ENCODE measurements around the gene PDGFA.

PDGFA gene

GRCh38 chr7:498678-499641 is 20.7 kb downstream of the PDGFA start:
- H3K27ac ChIP-seq (ENCODE audit: low read depth, low read length): no peak overlapping the region
- H3K36me3 ChIP-seq (ENCODE audit: control insufficient read depth, insufficient read depth, low read length): peaks cover 20% of the 10 kb centered on the region
- H3K27me3 ChIP-seq (ENCODE audit: control insufficient read depth, insufficient read depth, low read length): no peaks in the 10 kb centered on the region
- H3K4me1 ChIP-seq (ENCODE audit: control insufficient read depth, insufficient read depth, low read length): peaks cover 2% of the 10 kb centered on the region
- H3K4me3 ChIP-seq (ENCODE audit: low read length): no peak overlapping the region
- H3K9ac ChIP-seq (ENCODE audit: low read length): no peak overlapping the region

- H3K27me3 ChIP-seq (ENCODE audit: control insufficient read depth, insufficient read depth, low read length): no peaks in the 10 kb centered on the region
- no peak overlapping the region for H3K27ac ChIP-seq (ENCODE audit: low read depth, low read length)
- no peak overlapping the region for H3K9ac ChIP-seq (ENCODE audit: low read length)
- no peaks in the 10 kb centered on the region for H3K4me1 ChIP-seq (ENCODE audit: control insufficient read depth, insufficient read depth, low read length)
- peaks cover 20% of the 10 kb centered on the region for H3K36me3 ChIP-seq (ENCODE audit: control insufficient read depth, insufficient read depth, low read length)
- no peak overlapping the region for H3K4me3 ChIP-seq (ENCODE audit: low read length)
Observed at GRCh38 chr7:497946-498655, 21.5 kb downstream of the PDGFA start.

GRCh38 chr7:497346-497745 is 22.3 kb downstream of the PDGFA start:
- Histone ChIP-seq H3K27me3 (ENCODE audit: control insufficient read depth, insufficient read depth, low read length) (no peaks in the 10 kb centered on the region), H3K27ac (ENCODE audit: low read depth, low read length) (no peak overlapping the region), H3K36me3 (ENCODE audit: control insufficient read depth, insufficient read depth, low read length) (peaks cover 20% of the 10 kb centered on the region), H3K9ac (ENCODE audit: low read length) (no peak overlapping the region), H3K4me1 (ENCODE audit: control insufficient read depth, insufficient read depth, low read length) (no peaks in the 10 kb centered on the region), H3K4me3 (ENCODE audit: low read length) (no peak overlapping the region)

GRCh38 chr7:496528-497295 is 22.9 kb downstream of the PDGFA start:
- no peaks in the 10 kb centered on the region for H3K27me3 ChIP-seq (ENCODE audit: control insufficient read depth, insufficient read depth, low read length)
- no peak overlapping the region for H3K9ac ChIP-seq (ENCODE audit: low read length)
- H3K4me3 ChIP-seq (ENCODE audit: low read length): no peak overlapping the region
- no peak overlapping the region for H3K27ac ChIP-seq (ENCODE audit: low read depth, low read length)
- H3K36me3 ChIP-seq (ENCODE audit: control insufficient read depth, insufficient read depth, low read length): peaks cover 20% of the 10 kb centered on the region
- H3K4me1 ChIP-seq (ENCODE audit: control insufficient read depth, insufficient read depth, low read length): no peaks in the 10 kb centered on the region

GRCh38 chr7:495761-496321 is 23.8 kb downstream of the PDGFA start:
- H3K36me3 ChIP-seq (ENCODE audit: control insufficient read depth, insufficient read depth, low read length): peaks cover 15% of the 10 kb centered on the region
- no peak overlapping the region for H3K27ac ChIP-seq (ENCODE audit: low read depth, low read length)
- no peak overlapping the region for H3K4me3 ChIP-seq (ENCODE audit: low read length)
- no peaks in the 10 kb centered on the region for H3K27me3 ChIP-seq (ENCODE audit: control insufficient read depth, insufficient read depth, low read length)
- H3K9ac ChIP-seq (ENCODE audit: low read length): no peak overlapping the region
- H3K4me1 ChIP-seq (ENCODE audit: control insufficient read depth, insufficient read depth, low read length): no peaks in the 10 kb centered on the region

- H3K4me1 ChIP-seq (ENCODE audit: control insufficient read depth, insufficient read depth, low read length): no peaks in the 10 kb centered on the region
- H3K27ac ChIP-seq (ENCODE audit: low read depth, low read length): no peak overlapping the region
- H3K36me3 ChIP-seq (ENCODE audit: control insufficient read depth, insufficient read depth, low read length): peaks cover 11% of the 10 kb centered on the region
- no peak overlapping the region for H3K9ac ChIP-seq (ENCODE audit: low read length)
- H3K4me3 ChIP-seq (ENCODE audit: low read length): no peak overlapping the region
- H3K27me3 ChIP-seq (ENCODE audit: control insufficient read depth, insufficient read depth, low read length): no peaks in the 10 kb centered on the region
Observed at GRCh38 chr7:495326-495725, 24.3 kb downstream of the PDGFA start.

- Histone ChIP-seq H3K4me3 (ENCODE audit: low read length) (no peak overlapping the region), H3K4me1 (ENCODE audit: control insufficient read depth, insufficient read depth, low read length) (no peaks in the 10 kb centered on the region), H3K27ac (ENCODE audit: low read depth, low read length) (no peak overlapping the region), H3K9ac (ENCODE audit: low read length) (no peak overlapping the region), H3K27me3 (ENCODE audit: control insufficient read depth, insufficient read depth, low read length) (no peaks in the 10 kb centered on the region), H3K36me3 (ENCODE audit: control insufficient read depth, insufficient read depth, low read length) (peaks cover 8% of the 10 kb centered on the region)
Observed at GRCh38 chr7:494906-495305, 24.7 kb downstream of the PDGFA start.

GRCh38 chr7:494259-494687 is 25.4 kb downstream of the PDGFA start:
- H3K36me3 ChIP-seq (ENCODE audit: control insufficient read depth, insufficient read depth, low read length): peaks cover 5% of the 10 kb centered on the region
- no peaks in the 10 kb centered on the region for H3K4me1 ChIP-seq (ENCODE audit: control insufficient read depth, insufficient read depth, low read length)
- H3K27ac ChIP-seq (ENCODE audit: low read depth, low read length): no peak overlapping the region
- no peak overlapping the region for H3K9ac ChIP-seq (ENCODE audit: low read length)
- no peaks in the 10 kb centered on the region for H3K27me3 ChIP-seq (ENCODE audit: control insufficient read depth, insufficient read depth, low read length)
- H3K4me3 ChIP-seq (ENCODE audit: low read length): no peak overlapping the region

- H3K27me3 ChIP-seq (ENCODE audit: control insufficient read depth, insufficient read depth, low read length): no peaks in the 10 kb centered on the region
- H3K4me3 ChIP-seq (ENCODE audit: low read length): no peak overlapping the region
- H3K4me1 ChIP-seq (ENCODE audit: control insufficient read depth, insufficient read depth, low read length): no peaks in the 10 kb centered on the region
- no peak overlapping the region for H3K27ac ChIP-seq (ENCODE audit: low read depth, low read length)
- peaks cover 2% of the 10 kb centered on the region for H3K36me3 ChIP-seq (ENCODE audit: control insufficient read depth, insufficient read depth, low read length)
- H3K9ac ChIP-seq (ENCODE audit: low read length): no peak overlapping the region
Observed at GRCh38 chr7:493661-494251, 25.9 kb downstream of the PDGFA start.

- H3K4me3 ChIP-seq (ENCODE audit: low read length): no peak overlapping the region
- H3K4me1 ChIP-seq (ENCODE audit: control insufficient read depth, insufficient read depth, low read length): no peaks in the 10 kb centered on the region
- H3K27me3 ChIP-seq (ENCODE audit: control insufficient read depth, insufficient read depth, low read length): no peaks in the 10 kb centered on the region
- H3K36me3 ChIP-seq (ENCODE audit: control insufficient read depth, insufficient read depth, low read length): no peaks in the 10 kb centered on the region
- H3K27ac ChIP-seq (ENCODE audit: low read depth, low read length): no peak overlapping the region
- H3K9ac ChIP-seq (ENCODE audit: low read length): no peak overlapping the region
Observed at GRCh38 chr7:492714-493065, 27.0 kb downstream of the PDGFA start.

GRCh38 chr7:491958-492713 is 27.5 kb downstream of the PDGFA start:
- no peaks in the 10 kb centered on the region for H3K27me3 ChIP-seq (ENCODE audit: control insufficient read depth, insufficient read depth, low read length)
- no peak overlapping the region for H3K4me3 ChIP-seq (ENCODE audit: low read length)
- no peak overlapping the region for H3K27ac ChIP-seq (ENCODE audit: low read depth, low read length)

More at GRCh38 chr7:491958-492713, 27.5 kb downstream of the PDGFA start:
- Histone ChIP-seq H3K4me1 (ENCODE audit: control insufficient read depth, insufficient read depth, low read length) (no peaks in the 10 kb centered on the region), H3K36me3 (ENCODE audit: control insufficient read depth, insufficient read depth, low read length) (no peaks in the 10 kb centered on the region), H3K9ac (ENCODE audit: low read length) (no peak overlapping the region)

Data from rectal smooth muscle tissue (tissue), 1 donor.